GM19395 (cell line): ENCODE measurements around the gene GDPD3.
"Not testable (repeated sequence)": the region's sequence is repeated elsewhere in the genome, so short reads cannot be mapped to it uniquely, and the experiment has no call there.

Experiments
- ATAC-seq: cut with Tn5 transposase; IDR thresholded peaks from one replicate; pipeline ENCODE4 v1.9.1; 2021; ENCODE audit warnings: mild to moderate bottlenecking, moderate library complexity; ENCODE audit not compliant: unreplicated experiment

Gene GDPD3

DNA sequence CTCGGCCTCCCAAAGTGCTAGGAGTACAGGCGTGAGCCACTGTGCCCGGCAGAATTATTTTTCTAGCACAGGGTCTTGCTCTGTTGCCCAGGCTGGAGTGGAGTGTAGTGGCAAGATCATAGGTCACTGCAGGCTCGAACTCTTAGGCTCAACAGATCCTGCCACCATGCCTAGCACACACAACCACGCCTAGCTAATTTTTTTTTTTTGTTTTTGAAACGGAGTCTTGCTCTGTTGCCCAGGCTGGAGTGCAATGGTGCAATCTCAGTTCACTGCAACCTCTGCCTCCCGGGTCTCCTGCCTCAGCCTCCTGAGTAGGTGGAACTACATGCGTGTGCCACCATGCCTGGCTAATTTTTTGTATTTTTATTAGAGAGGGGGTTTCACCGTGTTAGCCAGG lies 12.4 kb upstream of the GDPD3 start:
- ATAC-seq, result not testable (repeated sequence)

DNA sequence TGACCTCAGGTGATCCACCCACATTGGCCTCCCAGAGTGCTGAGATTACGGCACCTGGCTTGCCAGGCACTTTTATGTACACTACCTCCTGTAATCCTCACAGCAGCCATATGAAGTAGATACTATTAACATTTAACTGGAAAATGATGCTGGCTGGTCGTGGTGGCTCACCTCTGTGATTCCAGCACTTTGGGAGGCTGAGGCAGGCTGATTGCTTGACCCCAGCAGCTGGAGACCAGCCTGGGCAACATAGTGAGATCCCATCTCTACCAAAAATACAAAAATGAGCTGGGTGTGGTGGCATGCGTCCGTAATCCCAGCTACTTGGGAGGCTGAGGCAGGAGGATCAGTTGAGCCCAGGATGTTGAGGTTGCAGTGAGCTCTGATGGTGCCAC lies 11.6 kb upstream of the GDPD3 start:
- no peak for ATAC-seq

DNA sequence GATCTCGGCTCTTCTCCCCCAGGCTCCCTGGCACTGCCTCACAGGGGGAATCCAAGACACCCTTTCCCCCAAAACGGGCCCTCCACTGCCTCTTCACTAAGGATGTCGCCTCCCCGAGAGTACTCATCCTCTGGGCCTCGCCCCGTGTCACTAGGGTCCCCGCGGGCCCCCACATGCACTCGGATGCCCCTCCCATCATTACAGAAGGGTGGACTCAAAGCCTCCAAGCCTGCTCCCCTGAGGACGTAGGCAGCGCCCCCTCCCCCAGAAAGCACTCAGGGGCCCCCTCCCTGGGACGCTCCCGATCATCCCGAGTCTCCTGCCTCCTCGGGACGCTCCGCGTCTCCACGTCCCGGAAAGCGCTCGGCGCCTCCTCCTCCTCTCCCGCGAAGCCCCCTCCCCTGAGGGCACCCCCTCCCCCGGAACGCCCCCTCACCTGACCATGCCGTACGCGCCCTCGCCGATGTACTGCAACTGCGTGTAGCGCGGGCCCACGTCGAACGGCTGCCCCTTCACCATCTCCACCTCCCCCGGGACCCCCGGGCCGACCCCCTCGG lies 9.3 kb upstream of the GDPD3 start:
- ATAC-seq, result no peak

DNA sequence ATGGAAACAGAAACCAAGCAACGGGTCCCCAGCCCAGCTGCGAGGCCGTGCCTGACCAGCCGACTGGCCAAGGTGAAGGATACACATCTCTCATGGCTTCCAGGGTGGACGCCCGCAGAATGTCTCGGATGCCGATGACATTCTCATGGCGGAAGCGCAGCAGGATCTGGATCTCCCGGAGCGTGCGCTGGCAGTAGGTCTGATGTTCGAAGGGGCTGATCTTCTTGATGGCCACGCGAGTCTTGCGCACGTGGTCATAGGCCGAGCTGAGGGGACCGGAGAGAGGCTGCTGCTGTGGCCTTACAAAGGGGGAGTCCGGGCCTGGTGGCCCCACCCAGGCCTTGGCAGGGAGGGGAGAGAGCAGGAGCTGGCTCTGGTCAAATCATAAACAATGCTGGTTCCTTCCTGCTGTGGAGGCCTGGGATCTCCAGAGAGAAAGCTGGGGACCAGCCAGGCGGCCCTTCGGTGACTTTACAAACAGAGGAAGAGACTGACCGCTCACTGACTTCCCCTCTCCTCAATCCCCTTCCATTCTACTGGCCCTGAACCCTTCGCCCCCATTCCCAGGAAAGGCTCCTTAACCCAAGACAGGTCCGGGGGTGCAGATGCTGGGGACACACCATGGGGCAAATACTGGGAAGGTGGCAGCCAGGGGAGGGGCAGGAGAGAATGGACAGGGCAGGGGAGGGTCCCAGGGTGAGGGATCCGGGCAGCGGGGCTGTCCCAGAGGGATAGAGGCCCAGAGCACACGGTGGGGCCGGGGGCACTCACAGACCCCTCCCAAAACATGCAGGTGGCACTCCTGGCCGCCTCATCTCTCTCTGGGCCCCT lies 8.6 kb upstream of the GDPD3 start:
- no peak for ATAC-seq

DNA sequence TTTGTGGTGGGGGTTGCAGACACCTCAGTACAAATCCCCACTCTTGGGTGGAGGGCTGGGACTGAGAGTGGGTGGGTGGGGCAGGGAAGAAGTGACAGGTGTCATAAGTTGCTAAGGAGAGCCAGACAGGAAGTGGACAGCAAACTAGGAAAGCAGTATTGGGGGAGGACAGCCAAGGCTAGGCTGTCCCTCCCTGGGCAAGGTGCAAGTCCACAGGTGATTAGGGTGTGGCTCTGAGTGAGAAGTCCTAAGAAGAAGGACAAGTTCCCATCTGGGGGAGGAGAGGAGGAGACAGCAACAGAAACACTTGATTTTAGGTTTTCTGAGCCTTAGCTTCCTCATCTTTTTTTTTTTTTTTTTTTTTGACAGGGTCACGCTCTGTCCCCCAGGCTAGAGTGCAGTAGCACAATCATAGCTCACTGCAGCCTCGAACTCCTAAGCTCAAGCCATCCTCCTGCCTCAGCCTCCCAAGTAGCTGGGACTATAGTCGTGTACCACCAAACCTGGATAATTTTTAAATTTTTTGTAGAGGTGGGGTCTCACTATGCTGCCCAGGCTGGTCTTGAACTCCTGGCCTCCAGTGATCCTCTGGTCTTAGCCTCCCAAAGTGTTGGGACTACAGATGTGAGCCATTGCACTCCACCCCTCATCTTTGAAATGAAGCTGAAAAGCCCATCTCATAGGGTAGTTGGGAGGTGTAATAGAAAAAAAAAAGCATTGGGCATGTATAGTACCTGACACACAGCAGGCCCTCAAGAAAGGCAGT lies 7.2 kb upstream of the GDPD3 start:
- ATAC-seq, result no peak

DNA sequence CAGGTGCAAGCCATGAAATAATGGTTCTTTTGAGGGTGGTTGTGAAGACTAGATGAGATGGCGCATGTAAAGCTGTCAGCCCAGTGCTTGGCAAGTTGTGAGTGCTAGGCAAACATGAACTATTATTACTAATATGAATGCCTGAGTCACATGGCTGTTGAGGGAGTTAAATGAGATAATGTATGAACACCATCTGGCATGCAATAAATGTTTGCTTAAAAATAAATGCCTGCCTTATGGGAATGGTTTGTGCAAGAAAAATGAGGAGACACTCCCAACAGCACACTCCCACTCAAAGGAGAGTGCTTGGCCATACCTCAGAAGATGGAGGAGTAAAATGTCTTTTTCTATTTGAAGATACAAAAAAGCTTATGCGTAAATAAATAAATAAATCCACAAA lies 6.1 kb upstream of the GDPD3 start:
- no peak for ATAC-seq

DNA sequence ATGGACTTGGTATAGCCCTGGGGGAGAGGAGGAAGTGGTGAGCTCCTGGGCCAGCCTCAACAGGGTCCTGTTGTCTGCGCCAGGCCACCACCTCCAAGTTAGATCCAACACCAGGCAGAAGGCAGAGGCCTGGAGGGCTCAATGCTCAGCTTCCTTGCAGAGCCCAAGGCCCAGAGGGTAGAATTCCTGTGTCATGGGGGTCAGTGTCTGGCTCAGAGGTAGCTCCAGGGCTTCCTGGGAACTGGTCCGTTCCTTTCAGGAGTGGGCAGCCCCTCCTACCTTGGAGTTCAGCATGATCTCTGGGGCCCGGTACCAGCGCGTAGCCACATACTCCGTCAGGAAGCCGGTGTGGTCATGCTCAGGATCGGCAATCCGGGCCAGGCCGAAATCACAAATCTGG lies 4.4 kb upstream of the GDPD3 start:
- ATAC-seq, result no peak

DNA sequence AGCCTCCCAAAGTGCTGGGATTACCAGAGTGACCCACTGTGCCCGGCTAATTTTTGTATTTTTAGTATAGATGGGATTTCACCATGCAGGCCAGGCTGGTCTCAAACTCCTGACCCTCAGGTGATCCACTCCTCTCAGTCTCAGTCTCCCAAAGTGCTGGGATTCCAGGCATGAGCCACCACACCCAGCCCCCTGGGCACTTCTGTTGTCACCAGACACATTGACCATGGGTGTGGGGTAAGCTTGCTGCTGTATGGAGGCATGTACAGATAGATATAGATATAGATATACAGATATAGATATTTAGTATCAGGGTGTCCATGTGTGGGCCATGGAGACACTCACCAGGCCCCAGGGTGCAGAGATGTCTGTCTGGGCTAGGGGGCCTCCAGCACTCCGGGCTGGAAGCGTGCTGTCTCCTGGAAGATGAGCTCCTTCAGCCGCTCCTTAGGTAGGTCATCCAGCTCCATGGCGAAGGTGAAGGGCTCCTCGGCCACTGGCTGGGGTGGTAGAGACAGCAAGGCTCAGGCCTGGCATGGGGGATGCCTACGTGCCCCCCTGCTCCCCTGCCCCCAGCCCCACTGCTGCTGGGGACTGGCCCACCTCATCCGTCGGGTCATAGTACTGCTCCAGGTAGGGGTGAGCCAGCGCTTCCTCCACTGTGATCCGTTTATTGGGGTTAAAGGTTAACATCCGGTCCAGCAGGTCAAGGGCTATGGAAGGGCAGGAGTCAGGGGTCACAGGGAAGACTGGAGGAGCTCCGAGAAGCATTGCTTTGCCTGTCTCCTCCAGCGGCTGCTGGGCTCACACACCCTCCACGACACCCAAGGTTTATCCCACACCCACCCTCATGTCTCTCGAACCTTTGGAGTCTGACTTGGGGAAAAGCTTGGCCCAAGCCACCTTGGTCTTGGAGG lies 3.2 kb upstream of the GDPD3 start:
- ATAC-seq, result no peak

GRCh38 chr16:30115238-30115637 lies 1.9 kb upstream of the GDPD3 start:
- no peak for ATAC-seq

- not testable (repeated sequence) for ATAC-seq
Observed at GRCh38 chr16:30114833-30115232, 1.5 kb upstream of the GDPD3 start.

- ATAC-seq, result no peak
Observed at GRCh38 chr16:30114411-30114810, 1.1 kb upstream of the GDPD3 start.

GRCh38 chr16:30113711-30114333 lies 485 bp upstream of the GDPD3 start:
- ATAC-seq, result no peak

DNA sequence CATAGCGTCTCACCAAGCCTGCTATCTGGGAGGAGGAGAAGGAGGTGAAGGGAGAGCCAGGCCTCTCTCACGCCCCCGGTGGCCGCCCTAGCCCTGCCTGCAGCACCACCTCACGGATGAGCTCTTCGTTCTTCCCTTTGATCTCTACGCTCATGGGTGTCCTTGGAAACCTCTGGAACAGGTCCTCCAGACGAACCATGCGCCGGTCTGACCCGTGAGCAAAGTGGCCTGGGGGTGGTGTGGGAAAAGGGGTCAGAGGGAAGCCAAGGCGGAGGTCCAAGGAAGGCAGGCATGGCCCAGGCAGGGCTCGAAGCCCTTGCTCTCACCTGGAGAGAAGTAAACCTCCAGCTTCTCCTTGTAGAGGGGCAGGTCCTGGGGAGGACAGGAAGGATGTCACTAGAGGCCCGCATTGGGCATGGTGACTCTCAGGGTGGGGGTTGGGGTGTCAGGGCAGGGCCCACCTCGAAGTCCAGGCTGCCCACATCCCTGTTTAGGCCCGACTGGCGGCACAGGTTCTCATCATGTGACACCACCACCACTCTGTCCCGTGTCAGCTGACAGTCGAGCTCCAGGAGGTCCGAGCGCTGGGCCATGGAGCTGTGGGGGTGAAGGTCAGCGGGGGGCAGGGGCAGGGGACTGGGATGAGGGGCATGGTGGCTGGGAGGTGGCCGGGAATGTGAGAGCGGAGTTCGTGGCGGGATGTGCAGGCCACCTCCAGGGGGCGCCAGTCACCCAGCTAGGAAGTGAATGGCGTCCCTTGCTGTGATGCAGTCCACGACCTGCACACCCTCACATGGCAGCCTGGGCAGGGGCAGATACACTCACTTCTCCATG lies 923 bp downstream of the GDPD3 start:
- no peak for ATAC-seq

DNA sequence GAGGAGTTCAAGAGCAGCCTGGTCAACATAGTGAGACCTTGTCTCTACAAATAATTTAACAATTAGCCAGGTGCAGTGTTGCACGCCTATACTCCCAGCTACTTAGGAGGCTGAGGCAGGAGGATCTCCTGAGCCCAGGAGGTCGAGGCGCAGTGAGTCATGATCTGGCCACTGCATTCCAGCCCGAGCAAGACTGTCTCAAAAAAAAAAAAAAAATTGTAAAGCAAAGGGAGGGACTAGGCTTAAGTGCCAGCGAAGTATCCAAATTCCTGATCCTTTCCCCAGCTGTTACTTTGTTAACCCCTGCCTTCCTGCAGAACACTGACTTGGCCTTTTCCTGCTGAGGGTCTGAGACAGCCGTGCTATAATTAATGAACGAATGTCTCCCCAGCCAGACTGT lies 2.7 kb downstream of the GDPD3 start:
- no peak for ATAC-seq

DNA sequence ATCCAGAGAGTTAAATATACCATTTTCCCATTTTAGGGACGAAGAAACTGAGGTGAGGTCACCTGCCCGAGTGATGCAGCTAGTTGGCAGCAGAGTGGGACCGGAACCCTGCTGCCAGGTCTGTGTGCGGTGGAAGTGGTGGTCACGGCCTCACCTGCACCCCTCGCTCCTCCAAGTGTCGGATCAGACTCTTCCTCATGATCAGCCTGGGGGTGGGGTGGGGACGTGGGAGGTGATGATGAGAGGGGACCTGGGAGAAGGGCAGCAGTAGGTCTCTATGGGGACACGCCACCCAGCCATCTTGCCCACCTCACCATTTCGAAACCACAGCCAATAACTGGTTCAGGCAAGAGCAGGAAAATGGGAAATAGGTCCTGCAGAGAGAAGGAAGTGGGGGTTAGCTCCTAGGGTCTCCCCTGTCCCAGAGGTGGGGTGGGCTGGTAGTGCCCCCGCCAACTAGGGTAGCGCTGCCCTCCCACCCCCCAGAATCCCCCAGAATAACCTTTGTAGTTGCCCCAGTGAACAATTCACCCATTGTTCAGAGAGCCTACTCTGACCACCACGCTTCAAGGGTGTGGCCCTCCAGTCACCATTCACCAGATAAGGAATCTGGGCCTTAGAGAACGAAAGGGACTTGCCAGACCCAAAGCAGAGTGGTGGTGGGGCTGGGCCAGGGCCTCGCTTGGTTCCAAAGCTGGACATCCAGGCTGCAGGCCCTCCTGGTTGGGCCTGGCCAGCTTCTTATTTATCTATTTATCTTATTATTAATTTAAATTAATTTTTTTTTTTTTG lies 5.1 kb downstream of the GDPD3 start:
- ATAC-seq, result no peak

DNA sequence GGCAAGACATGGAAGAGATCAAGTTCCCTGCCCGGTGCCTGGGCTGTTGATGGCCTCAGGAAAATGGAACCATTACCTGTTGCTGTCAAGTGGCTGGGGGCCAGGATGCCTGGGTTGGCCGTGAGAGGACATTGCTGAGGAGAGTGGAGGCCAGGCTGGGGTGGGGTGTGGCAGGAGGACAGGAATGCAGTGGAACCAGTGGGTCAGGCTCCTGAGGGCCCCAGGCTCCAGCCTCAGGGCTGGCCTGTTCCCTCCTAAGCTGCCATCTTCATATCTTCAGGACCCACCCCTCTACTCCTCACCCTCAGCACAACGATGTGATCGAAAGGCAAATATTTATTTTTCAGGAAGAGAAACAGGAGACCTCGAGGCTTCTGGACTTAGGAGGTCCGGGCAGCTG lies 8.8 kb downstream of the GDPD3 start:
- no peak for ATAC-seq

DNA sequence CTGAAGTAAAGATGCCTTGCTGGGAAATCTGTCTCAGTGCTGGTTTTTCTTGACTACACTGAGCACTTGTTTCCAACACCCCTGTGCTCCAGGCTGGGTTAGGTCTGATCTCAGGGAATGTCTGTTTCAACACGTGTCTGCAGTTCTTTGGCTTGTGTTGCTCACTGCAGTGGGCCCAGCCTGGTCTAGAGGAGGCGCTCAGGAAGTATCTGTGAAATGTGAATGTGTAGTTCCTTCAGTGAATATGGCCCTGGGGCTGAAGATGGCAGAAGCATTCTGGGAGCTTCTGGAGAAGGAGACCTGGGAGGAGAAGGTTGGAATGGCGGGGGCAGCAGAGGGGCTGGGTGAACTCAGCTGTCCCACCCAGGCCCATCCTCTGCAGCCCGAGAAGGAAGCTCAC lies 9.2 kb downstream of the GDPD3 start:
- ATAC-seq, result no peak

GRCh38 chr16:30096862-30097563 lies 16.3 kb downstream of the GDPD3 start:
- no peak for ATAC-seq
